ENCODE measurements around the gene KISS1.

KISS1 gene

DNA sequence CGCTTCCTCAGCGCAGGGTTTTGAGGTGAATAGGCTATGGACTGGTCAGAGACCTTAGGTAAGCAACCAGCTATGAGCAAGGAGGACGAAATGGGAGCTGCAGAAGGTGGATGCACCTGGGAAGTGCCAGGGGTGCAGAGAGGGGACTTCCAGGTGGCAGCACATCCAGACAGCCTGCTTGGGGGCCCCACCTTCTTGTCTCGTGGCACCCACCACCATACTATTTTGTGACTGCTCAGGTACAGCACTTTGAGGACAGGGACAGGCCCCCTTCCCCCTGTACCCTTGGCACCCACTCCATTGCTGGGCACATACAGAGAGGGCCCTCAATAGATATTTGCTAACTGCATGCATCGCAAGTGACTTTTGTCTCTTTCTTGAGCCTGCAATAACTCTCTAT, 777 bp upstream of the KISS1 start:
- TF ChIP-seq, protein P1, sequence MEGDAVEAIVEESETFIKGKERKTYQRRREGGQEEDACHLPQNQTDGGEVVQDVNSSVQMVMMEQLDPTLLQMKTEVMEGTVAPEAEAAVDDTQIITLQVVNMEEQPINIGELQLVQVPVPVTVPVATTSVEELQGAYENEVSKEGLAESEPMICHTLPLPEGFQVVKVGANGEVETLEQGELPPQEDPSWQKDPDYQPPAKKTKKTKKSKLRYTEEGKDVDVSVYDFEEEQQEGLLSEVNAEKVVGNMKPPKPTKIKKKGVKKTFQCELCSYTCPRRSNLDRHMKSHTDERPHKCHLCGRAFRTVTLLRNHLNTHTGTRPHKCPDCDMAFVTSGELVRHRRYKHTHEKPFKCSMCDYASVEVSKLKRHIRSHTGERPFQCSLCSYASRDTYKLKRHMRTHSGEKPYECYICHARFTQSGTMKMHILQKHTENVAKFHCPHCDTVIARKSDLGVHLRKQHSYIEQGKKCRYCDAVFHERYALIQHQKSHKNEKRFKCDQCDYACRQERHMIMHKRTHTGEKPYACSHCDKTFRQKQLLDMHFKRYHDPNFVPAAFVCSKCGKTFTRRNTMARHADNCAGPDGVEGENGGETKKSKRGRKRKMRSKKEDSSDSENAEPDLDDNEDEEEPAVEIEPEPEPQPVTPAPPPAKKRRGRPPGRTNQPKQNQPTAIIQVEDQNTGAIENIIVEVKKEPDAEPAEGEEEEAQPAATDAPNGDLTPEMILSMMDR (IDR thresholded peaks at IDR 0.05; ENCODE audit: low read length): no peak
- H3K27me3 ChIP-seq (replicated peaks; ENCODE audit: insufficient read depth, low read length): peaks cover 47% of the 10 kb centered on the region

DNA sequence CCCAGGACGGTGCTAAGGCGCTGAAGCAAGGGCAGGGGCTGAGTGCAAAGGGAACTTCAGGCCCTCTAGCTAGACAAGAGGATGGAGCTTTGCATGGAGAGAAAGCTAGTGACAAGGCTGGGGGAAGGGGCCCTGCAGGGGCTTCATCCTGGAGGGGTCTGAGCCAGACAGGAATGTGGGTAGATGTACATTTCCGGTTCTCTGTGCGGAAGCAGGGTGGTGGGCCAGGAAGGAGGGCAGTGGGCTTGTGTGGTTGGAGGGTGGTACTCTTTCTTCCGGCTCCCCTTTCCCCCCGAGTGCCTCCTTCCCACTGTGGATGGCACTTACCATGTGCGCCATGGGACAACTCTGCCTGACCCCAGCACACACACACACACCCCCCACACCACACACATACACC, 1.5 kb downstream of the KISS1 start:
- no peaks in the 10 kb centered on the region for H3K9me3 ChIP-seq (replicated peaks; ENCODE audit: insufficient read depth, low read length)
- H3F3A ChIP-seq (ENCODE audit: insufficient read depth, low read length): no peaks in the 10 kb centered on the region
- no peak for TF ChIP-seq EZH2 (optimal IDR thresholded peaks at IDR 0.05; ENCODE audit: low read depth, low read length)
- TF ChIP-seq, protein P1 (IDR thresholded peaks at IDR 0.05; ENCODE audit: low read length): no peak
- TF ChIP-seq EZH2phosphoT487 (IDR thresholded peaks at IDR 0.05; ENCODE audit: low read length): no peak
- H3K9ac ChIP-seq (ENCODE audit: low read length): no peak overlapping the region
- no peak overlapping the region for H3K4me3 ChIP-seq (ENCODE audit: low read length)
- no peak overlapping the region for H3K4me2 ChIP-seq (ENCODE audit: low read depth, low read length)
- H3K27ac ChIP-seq (ENCODE audit: low read length): no peak overlapping the region
- H3K4me1 ChIP-seq (ENCODE audit: low read length): no peaks in the 10 kb centered on the region
- no peaks in the 10 kb centered on the region for H3K9me2 ChIP-seq (replicated peaks; ENCODE audit: insufficient read depth, low read length)
- no peak for DNase-seq
- peaks cover 63% of the 10 kb centered on the region for H3K27me3 ChIP-seq (replicated peaks; ENCODE audit: insufficient read depth, low read length)
- H3K79me2 ChIP-seq (ENCODE audit: low read length): no peaks in the 10 kb centered on the region
- no peak overlapping the region for H2AFZ ChIP-seq (ENCODE audit: low read length)
- H4K20me1 ChIP-seq (ENCODE audit: insufficient read depth, low read length): no peaks in the 10 kb centered on the region
- no peaks in the 10 kb centered on the region for H3K36me3 ChIP-seq (replicated peaks; ENCODE audit: insufficient read depth, low read length)

More for the DNA sequence above, 777 bp upstream of the KISS1 start:
- no peaks in the 10 kb centered on the region for H3F3A ChIP-seq (ENCODE audit: insufficient read depth, low read length)
- no peak overlapping the region for H3K4me2 ChIP-seq (ENCODE audit: low read depth, low read length)
- no peaks in the 10 kb centered on the region for H3K36me3 ChIP-seq (replicated peaks; ENCODE audit: insufficient read depth, low read length)
- DNase-seq: no peak
- no peak overlapping the region for H3K9ac ChIP-seq (ENCODE audit: low read length)
- no peak overlapping the region for H3K4me3 ChIP-seq (ENCODE audit: low read length)
- no peak overlapping the region for H3K27ac ChIP-seq (ENCODE audit: low read length)
- no peak overlapping the region for H2AFZ ChIP-seq (ENCODE audit: low read length)
- H3K4me1 ChIP-seq (ENCODE audit: low read length): no peaks in the 10 kb centered on the region
- H3K79me2 ChIP-seq (ENCODE audit: low read length): no peaks in the 10 kb centered on the region
- H4K20me1 ChIP-seq (ENCODE audit: insufficient read depth, low read length): no peaks in the 10 kb centered on the region
- no peaks in the 10 kb centered on the region for H3K9me3 ChIP-seq (replicated peaks; ENCODE audit: insufficient read depth, low read length)
- no peaks in the 10 kb centered on the region for H3K9me2 ChIP-seq (replicated peaks; ENCODE audit: insufficient read depth, low read length)

DNA sequence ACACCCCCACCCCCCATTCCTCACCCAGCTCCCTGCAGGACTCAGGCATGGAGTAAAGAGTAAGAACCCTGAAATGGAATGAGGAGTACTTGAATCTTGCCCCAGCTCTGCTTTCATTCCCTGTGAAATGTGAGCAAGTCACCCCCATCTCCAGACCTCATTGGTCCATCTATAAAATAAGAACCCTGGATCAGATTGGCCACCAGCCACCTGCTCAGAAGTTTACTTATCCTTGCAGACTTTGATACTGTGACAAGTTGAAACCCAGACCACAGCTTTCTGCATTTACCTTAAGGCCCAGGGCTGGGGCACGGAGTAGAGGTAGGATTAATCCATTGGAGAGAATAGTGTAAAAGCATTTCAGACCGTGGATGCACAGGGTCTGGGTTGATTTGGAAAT, 2.2 kb downstream of the KISS1 start:
- Histone ChIP-seq H3K9ac (ENCODE audit: low read length) (no peak overlapping the region), H3K4me1 (ENCODE audit: low read length) (no peaks in the 10 kb centered on the region), H3K9me3 (replicated peaks; ENCODE audit: insufficient read depth, low read length) (no peaks in the 10 kb centered on the region), H3K36me3 (replicated peaks; ENCODE audit: insufficient read depth, low read length) (no peaks in the 10 kb centered on the region), H3K27me3 (replicated peaks; ENCODE audit: insufficient read depth, low read length) (peaks cover 64% of the 10 kb centered on the region), H3K9me2 (replicated peaks; ENCODE audit: insufficient read depth, low read length) (no peaks in the 10 kb centered on the region), H4K20me1 (ENCODE audit: insufficient read depth, low read length) (no peaks in the 10 kb centered on the region), H3K79me2 (ENCODE audit: low read length) (no peaks in the 10 kb centered on the region), H3K4me2 (ENCODE audit: low read depth, low read length) (no peak overlapping the region), H3K27ac (ENCODE audit: low read length) (no peak overlapping the region), H2AFZ (ENCODE audit: low read length) (no peak overlapping the region), H3F3A (ENCODE audit: insufficient read depth, low read length) (no peaks in the 10 kb centered on the region), H3K4me3 (ENCODE audit: low read length) (no peak overlapping the region)
- DNase-seq: no peak
- TF ChIP-seq EZH2phosphoT487 (IDR thresholded peaks at IDR 0.05; ENCODE audit: low read length) (no peak), EZH2 (optimal IDR thresholded peaks at IDR 0.05; ENCODE audit: low read depth, low read length) (no peak)
- TF ChIP-seq, protein P1 (IDR thresholded peaks at IDR 0.05; ENCODE audit: low read length): no peak

Measured in MM.1S (cell line).